GM23338 (cell line): ENCODE measurements around the gene STRA8. TPM values are rescaled to one million over a fixed set of nuclear protein-coding genes. Genes with fewer than 3 reads are reported as not detected.

ENCODE experiments used
- ATAC-seq: fragments of 200-7000 bp; cut with Tn5 transposase; 3 replicates; pipeline ENCODE4 v1.9.1; 2020
- DNase-seq: peaks from one replicate; pipeline ENCODE4 v3.0.0-alpha.2; 2015; ENCODE audit warnings: low spot score
- H2AFZ ChIP-seq: fragments of 200-600 bp; sonication (generic); 2 replicates; pipeline ENCODE4 v1.8.0; 2016; ENCODE audit warnings: antibody characterized with exemption, mild to moderate bottlenecking, moderate library complexity
- H3F3A ChIP-seq: fragments of 200-600 bp; sonication (generic); replicated peaks from 2 replicates; pipeline ENCODE4 v1.8.0; 2017; ENCODE audit warnings: antibody characterized with exemption, mixed run types, low read depth
- H3K27ac ChIP-seq: fragments of 200-600 bp; sonication (generic); 2 replicates; pipeline ENCODE4 v1.6.1; 2016; ENCODE audit warnings: low read depth
- H3K27me3 ChIP-seq: fragments of 200-600 bp; sonication (generic); 2 replicates; pipeline ENCODE4 v1.8.0; 2016; ENCODE audit warnings: mild to moderate bottlenecking, mixed run types, moderate library complexity; ENCODE audit not compliant: insufficient read depth
- H3K36me3 ChIP-seq: fragments of 200-600 bp; sonication (generic); 2 replicates; pipeline ENCODE4 v1.8.0; 2016; ENCODE audit warnings: mild to moderate bottlenecking; ENCODE audit not compliant: insufficient read depth
- H3K4me1 ChIP-seq: fragments of 200-600 bp; sonication (generic); 2 replicates; pipeline ENCODE4 v1.8.0; 2016; ENCODE audit warnings: mild to moderate bottlenecking, moderate library complexity; ENCODE audit not compliant: insufficient read depth
- H3K4me2 ChIP-seq: fragments of 200-600 bp; sonication (generic); 2 replicates; pipeline ENCODE4 v1.7.1; 2017; ENCODE audit warnings: mixed run types
- H3K4me3 ChIP-seq: fragments of 200-600 bp; sonication (generic); 2 replicates; pipeline ENCODE4 v1.6.1; 2016; ENCODE audit warnings: mixed run types
- H3K79me2 ChIP-seq: fragments of 200-600 bp; sonication (generic); replicated peaks from 2 replicates; pipeline ENCODE4 v1.8.0; 2017; ENCODE audit warnings: mild to moderate bottlenecking; ENCODE audit not compliant: insufficient read depth
- H3K9me2 ChIP-seq: fragments of 200-600 bp; sonication (generic); 2 replicates; pipeline ENCODE4 v1.8.0; 2017; ENCODE audit not compliant: insufficient read depth
- H4K20me1 ChIP-seq: fragments of 200-600 bp; sonication (generic); replicated peaks from 2 replicates; pipeline ENCODE4 v1.8.0; 2017; ENCODE audit warnings: mild to moderate bottlenecking; ENCODE audit not compliant: insufficient read depth
- H3K27ac Mint-ChIP-seq: 2 replicates; pipeline ENCODE4 v1.8.0; 2020; ENCODE audit warnings: inconsistent platforms, mild to moderate bottlenecking, moderate library complexity, mixed read lengths
- H3K27me3 Mint-ChIP-seq: 3 replicates; pipeline ENCODE4 v1.8.0; 2022; ENCODE audit warnings: low read depth, mild to moderate bottlenecking, moderate library complexity, mixed read lengths, inconsistent platforms; ENCODE audit not compliant: insufficient read depth, poor library complexity
- H3K36me3 Mint-ChIP-seq: 3 replicates; pipeline ENCODE4 v1.8.0; 2021; ENCODE audit warnings: low read depth, mild to moderate bottlenecking, inconsistent platforms, moderate library complexity, mixed read lengths
- H3K4me1 Mint-ChIP-seq: 3 replicates; pipeline ENCODE4 v1.8.0; 2020; ENCODE audit warnings: mild to moderate bottlenecking, inconsistent platforms, mixed read lengths
- H3K4me3 Mint-ChIP-seq: 3 replicates; pipeline ENCODE4 v1.8.0; 2021; ENCODE audit warnings: moderate library complexity, mild to moderate bottlenecking, inconsistent platforms, mixed read lengths
- H3K9me3 Mint-ChIP-seq: 3 replicates; pipeline ENCODE4 v1.8.0; 2020; ENCODE audit warnings: moderate library complexity, mild to moderate bottlenecking, inconsistent platforms, mixed read lengths
- CTCF ChIP-seq, 2 experiments: fragments of 200-600 bp in 1 of 2; sonication (generic) in 1 of 2; conservative IDR thresholded peaks; 2 replicates each; pipeline versions ENCODE4 v1.5.1 to v1.6.1; 2016 to 2017; ENCODE audit warnings: antibody characterized with exemption in 2 of 2, low read depth in 2 of 2, mild to moderate bottlenecking in 2 of 2, moderate library complexity in 1 of 2
- EZH2 ChIP-seq: fragments of 200-600 bp; sonication (generic); IDR thresholded peaks from one replicate; pipeline ENCODE4 v1.8.0; 2017; ENCODE audit warnings: antibody characterized with exemption, mild to moderate bottlenecking, low read depth; ENCODE audit not compliant: unreplicated experiment
- EZH2phosphoT487 ChIP-seq: fragments of 200-600 bp; sonication (generic); IDR thresholded peaks from one replicate; pipeline ENCODE4 v1.8.1; 2018; ENCODE audit warnings: antibody characterized with exemption; ENCODE audit not compliant: unreplicated experiment
- JUNB ChIP-seq: IDR thresholded peaks from one replicate; pipeline ENCODE4 v1.6.1; 2016; ENCODE audit warnings: antibody characterized with exemption; ENCODE audit not compliant: unreplicated experiment
- REST ChIP-seq: IDR thresholded peaks from one replicate; pipeline ENCODE4 v1.6.1; 2018; ENCODE audit warnings: antibody characterized with exemption; ENCODE audit not compliant: unreplicated experiment
- STAT1 ChIP-seq: IDR thresholded peaks from one replicate; pipeline ENCODE4 v1.6.1; 2016; ENCODE audit warnings: antibody characterized with exemption; ENCODE audit not compliant: unreplicated experiment
- ZNF462 ChIP-seq: fragments of 250-450 bp; sonication (Bioruptor Pico); IDR thresholded peaks from 2 replicates; pipeline ENCODE4 v1.5.0; 2020; ENCODE audit warnings: mild to moderate bottlenecking, moderate library complexity
- polyA plus RNA-seq: library from polyadenylated mRNA; unstranded; fragments of >200 nt; fragmentation: Nextera tagmentation; extraction: Ambion mirVana; gene quantifications from 2 replicates; pipeline ENCODE4 v1.2.1, GENCODE V29; 2016
- total RNA-seq: library from RNA; depleted of rRNA; stranded (reverse); fragments of >200 nt; shearing (Covaris generic); gene quantifications from 2 replicates; pipeline ENCODE4 v1.2.3, GENCODE V29; 2014

Gene STRA8
- total and polyA plus RNA-seq, 2 experiments from 2014 or later, result not detected

GRCh38 chr7:135259702-135260101 lies 26.1 kb downstream of the STRA8 start:
- H3K36me3 Mint-ChIP-seq, result peaks cover 15% of the 10 kb centered on the region; the same call in 2 of the 3 replicates
- H3K27me3 Mint-ChIP-seq, result peaks cover 8% of the 10 kb centered on the region
- Histone ChIP-seq H3K79me2 (no peaks in the 10 kb centered on the region), H4K20me1 (no peaks in the 10 kb centered on the region), H3K4me3 (no peak overlapping the region), H3K27me3 (no peaks in the 10 kb centered on the region), H3K4me1 (no peaks in the 10 kb centered on the region), H3K36me3 (no peaks in the 10 kb centered on the region), H2AFZ (peak overlapping the region; percentile 74; the same call in 1 of the 2 replicates), H3F3A (no peaks in the 10 kb centered on the region), H3K9me2 (no peaks in the 10 kb centered on the region), H3K4me2 (no peak overlapping the region), H3K27ac (no peak overlapping the region)
- no peak overlapping the region for H3K4me3 Mint-ChIP-seq
- no peak overlapping the region for H3K27ac Mint-ChIP-seq
- TF ChIP-seq EZH2 (no peak), ZNF462 (CRISPR knock-in tag) (peak; percentile 4; the same call in 1 of the 2 replicates)
- H3K9me3 Mint-ChIP-seq, result peaks cover 29% of the 10 kb centered on the region
- peaks cover 2% of the 10 kb centered on the region; the same call in 2 of the 3 replicates for H3K4me1 Mint-ChIP-seq
- ATAC-seq (peak; percentile 65), DNase-seq (peak; percentile 17)

- H3K4me1 ChIP-seq, result no peaks in the 10 kb centered on the region
- no peak for TF ChIP-seq CTCF (conservative IDR thresholded peaks at IDR 0.05; ENCODE audit: low read depth in 2 of 2)
- no peak for TF ChIP-seq EZH2phosphoT487
- no peak for TF ChIP-seq REST
- TF ChIP-seq JUNB, result no peak
- TF ChIP-seq STAT1, result no peak
Observed at GRCh38 chr7:135260470-135260869, 26.8 kb downstream of the STRA8 start.

More at GRCh38 chr7:135260470-135260869, 26.8 kb downstream of the STRA8 start:
- Mint-ChIP-seq H3K27me3 (peaks cover 8% of the 10 kb centered on the region), H3K4me1 (peaks cover 2% of the 10 kb centered on the region; the same call in 2 of the 3 replicates), H3K36me3 (peaks cover 16% of the 10 kb centered on the region; the same call in 2 of the 3 replicates), H3K4me3 (no peak overlapping the region), H3K27ac (no peak overlapping the region), H3K9me3 (peaks cover 34% of the 10 kb centered on the region)
- Histone ChIP-seq H3K79me2 (no peaks in the 10 kb centered on the region), H3K4me2 (no peak overlapping the region), H3K9me2 (no peaks in the 10 kb centered on the region), H4K20me1 (no peaks in the 10 kb centered on the region), H3K27me3 (no peaks in the 10 kb centered on the region), H3F3A (no peaks in the 10 kb centered on the region), H2AFZ (no peak overlapping the region), H3K4me3 (no peak overlapping the region), H3K27ac (no peak overlapping the region), H3K36me3 (no peaks in the 10 kb centered on the region)
- ATAC-seq (no peak), DNase-seq (no peak)
